OCI-LY1 (cell line): ENCODE results near the gene TLK2.
"Not testable (repeated sequence)": the region's sequence is repeated elsewhere in the genome, so short reads cannot be mapped to it uniquely, and the experiment has no call there.

Experiments used
- CTCF ChIP-seq: fragments of 200-600 bp; sonication (generic), shearing (Covaris generic); IDR thresholded peaks from 2 replicates; pipeline ENCODE4 v1.5.1; 2017; ENCODE audit warnings: mild to moderate bottlenecking, antibody characterized with exemption, low read length, moderate library complexity, mixed read lengths
- EZH2 ChIP-seq: fragments of 200-600 bp; sonication (generic), shearing (Covaris generic); IDR thresholded peaks from 2 replicates; pipeline ENCODE4 v1.8.0; 2017; ENCODE audit warnings: borderline replicate concordance, mixed run types, mild to moderate bottlenecking, antibody characterized with exemption, low read length, moderate library complexity, mixed read lengths

GRCh38 chr17:62479639-62480258 lies 1.1 kb downstream of the TLK2 start:
- TF ChIP-seq EZH2, CTCF: not testable (repeated sequence)
